ENCODE data around the gene SYNE1.
"Not testable (repeated sequence)": the region's sequence is repeated elsewhere in the genome, so short reads cannot be mapped to it uniquely, and the experiment has no call there.

Gene SYNE1

DNA sequence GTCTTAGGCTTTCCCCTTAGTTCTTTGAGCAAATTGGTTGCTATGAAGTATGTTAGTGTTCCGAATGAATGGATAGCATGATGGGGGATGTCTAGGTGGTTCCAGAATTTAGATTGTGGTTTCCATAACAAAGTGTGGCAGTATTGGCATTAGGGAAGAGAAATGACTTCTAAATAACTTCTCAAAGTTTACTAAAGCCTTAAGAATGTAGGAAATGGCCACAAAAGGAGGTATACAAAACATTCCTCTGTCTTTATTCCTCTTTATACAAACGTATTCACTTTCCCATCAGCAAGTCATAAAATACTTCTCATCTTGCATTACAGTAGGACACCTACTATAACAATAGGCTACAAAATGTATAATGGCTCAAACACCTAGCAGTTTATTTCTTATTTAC lies 550.1 kb downstream of the SYNE1 start:
- no peak for DNase-seq

DNA sequence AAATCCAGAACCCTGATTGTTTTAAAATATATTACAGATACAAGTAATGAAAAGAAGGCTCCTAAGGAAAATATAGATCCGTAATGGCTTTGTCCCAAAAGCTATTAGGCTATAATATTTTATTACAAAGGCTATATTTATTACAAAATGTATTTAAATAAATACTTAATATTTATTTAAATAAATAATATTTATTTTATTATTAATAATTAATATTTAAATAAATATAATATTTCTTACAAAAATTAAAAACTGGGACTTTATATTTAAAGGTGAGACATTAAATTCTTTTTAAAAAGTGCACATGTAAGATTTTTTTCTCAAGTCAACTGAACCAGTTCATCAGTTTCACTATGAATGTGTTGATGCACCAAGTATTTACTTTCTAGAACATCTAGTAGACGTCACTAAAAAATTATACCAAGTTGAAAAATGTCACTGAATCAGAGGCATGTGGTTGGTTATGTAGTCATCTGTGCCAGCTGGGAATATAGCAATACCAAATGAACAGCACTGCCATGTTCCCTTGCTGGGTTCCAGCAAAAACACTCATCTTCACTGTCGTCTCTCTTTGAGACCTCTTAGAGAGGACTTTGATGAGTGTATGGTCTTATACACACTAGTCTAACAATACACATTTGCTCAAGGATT lies 550.8 kb downstream of the SYNE1 start:
- no peak for DNase-seq

GRCh38 chr6:152085451-152085921 lies 551.7 kb downstream of the SYNE1 start:
- no peak for DNase-seq

- DNase-seq = no peak
Observed at GRCh38 chr6:152078804-152079203, 558.4 kb downstream of the SYNE1 start.

DNA sequence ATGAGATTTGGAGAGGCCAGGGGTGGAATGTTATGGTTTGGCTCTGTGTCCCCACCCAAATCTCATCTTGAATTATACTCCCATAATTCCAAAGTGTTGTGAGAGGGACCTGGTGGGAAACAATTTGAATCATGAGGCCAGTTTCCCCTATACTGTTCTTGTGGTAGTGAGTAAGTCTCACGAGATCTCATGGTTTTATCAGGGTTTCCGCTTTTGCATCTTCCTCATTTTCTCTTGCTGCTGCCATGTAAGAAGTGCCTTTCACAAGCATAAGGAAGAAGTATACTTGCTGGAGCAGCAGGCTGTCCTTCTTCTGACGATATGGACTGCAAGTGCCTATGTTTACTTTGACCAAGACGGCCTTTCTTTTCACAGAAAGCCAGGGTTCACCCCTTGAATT lies 559.2 kb downstream of the SYNE1 start:
- no peak for DNase-seq

GRCh38 chr6:152076242-152076641 lies 560.9 kb downstream of the SYNE1 start:
- not testable (repeated sequence) for DNase-seq

DNA sequence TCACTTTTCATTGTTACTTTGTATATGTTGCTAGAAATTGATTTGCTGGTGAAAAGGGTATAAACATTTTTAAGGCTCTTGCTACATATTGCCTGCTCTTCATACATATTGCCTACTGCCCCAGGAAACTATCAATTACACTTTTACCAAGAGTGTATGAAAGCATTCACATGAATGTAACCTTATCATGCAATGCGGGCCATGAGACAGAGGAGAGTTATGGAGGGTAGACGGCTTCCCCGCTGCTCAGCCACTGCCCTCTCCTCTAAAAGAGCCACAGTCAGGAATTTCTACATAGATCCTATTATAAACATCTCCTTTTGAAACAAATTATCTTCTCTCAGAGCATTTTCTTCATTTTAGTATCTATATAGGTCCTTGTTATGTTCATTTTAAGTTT lies 565.3 kb downstream of the SYNE1 start:
- DNase-seq = no peak
